Naive thymus-derived CD4-positive, alpha-beta T cell (primary cell): ENCODE measurements around the gene C8G. TPM values are rescaled to one million over a fixed set of nuclear protein-coding genes. Genes with fewer than 3 reads are reported as not detected.

Experiments used
- ATAC-seq: fragments of 150-1000 bp; cut with Tn5 transposase; 2 replicates; pipeline ENCODE4 v1.10.0; 2021; ENCODE audit warnings: mild to moderate bottlenecking, moderate library complexity
- CTCF ChIA-PET: fragments of 350-600 bp; sonication (Branson Sonifier 250); formaldehyde crosslinking; loops from one replicate; lab custom pipeline; 2021; ENCODE audit warnings: antibody characterized with exemption; lab: Charles Lee
- POLR2A ChIA-PET: fragments of 350-600 bp; sonication (Branson Sonifier 250); formaldehyde crosslinking; loops from one replicate; lab custom pipeline; 2021; ENCODE audit warnings: antibody characterized with exemption, inconsistent platforms; lab: Charles Lee
- DNase-seq, 9 donors: peaks; one replicate each; pipeline versions ENCODE4 v3.0.0 to v3.0.0-alpha.2; 2020 to 2022; ENCODE audit warnings: mixed read lengths in 1 of 9
- H3K27ac ChIP-seq: one replicate; pipeline ENCODE4 v1.7.0; 2013; ENCODE audit warnings: mild to moderate bottlenecking, low read depth, low read length, moderate library complexity
- H3K27me3 ChIP-seq, 2 donors: one replicate each; pipeline ENCODE4 v1.7.0; 2013; ENCODE audit warnings: low read length in 2 of 2, mild to moderate bottlenecking in 2 of 2, moderate library complexity in 2 of 2; ENCODE audit not compliant: control insufficient read depth in 2 of 2, insufficient read depth in 2 of 2
- H3K36me3 ChIP-seq, 3 experiments: 1 replicate in 2 of 3; 2 replicates in 1 of 3; pipeline ENCODE4 v1.7.0; 2013; ENCODE audit warnings: low read length in 3 of 3, mild to moderate bottlenecking in 3 of 3, moderate library complexity in 1 of 3; ENCODE audit not compliant: insufficient read depth in 3 of 3, control insufficient read depth in 2 of 3
- H3K4me1 ChIP-seq, 2 donors: one replicate each; pipeline ENCODE4 v1.7.0; 2013; ENCODE audit warnings: low read length in 2 of 2, mild to moderate bottlenecking in 2 of 2, moderate library complexity in 1 of 2; ENCODE audit not compliant: control insufficient read depth in 2 of 2, insufficient read depth in 2 of 2
- H3K4me3 ChIP-seq: 2 replicates; pipeline ENCODE4 v1.7.0; 2013; ENCODE audit warnings: mild to moderate bottlenecking, low read length
- H3K9me3 ChIP-seq, 3 experiments: 1 replicate in 2 of 3; 2 replicates in 1 of 3; pipeline ENCODE4 v1.7.0; 2013; ENCODE audit warnings: low read length in 3 of 3; ENCODE audit not compliant: control insufficient read depth in 2 of 3
- H3K27ac Mint-ChIP-seq, 9 donors: one replicate each; pipeline ENCODE4 v1.8.0; 2020 to 2022; ENCODE audit warnings: mixed read lengths in 9 of 9, mild to moderate bottlenecking in 8 of 9, moderate library complexity in 5 of 9, inconsistent platforms in 2 of 9
- H3K27me3 Mint-ChIP-seq, 5 donors: one replicate each; pipeline ENCODE4 v1.8.0; 2021 to 2022; ENCODE audit warnings: mixed read lengths in 5 of 5, mild to moderate bottlenecking in 1 of 5
- H3K36me3 Mint-ChIP-seq, 5 donors: one replicate each; pipeline ENCODE4 v1.8.0; 2020 to 2022; ENCODE audit warnings: mixed read lengths in 5 of 5, mild to moderate bottlenecking in 3 of 5, inconsistent platforms in 1 of 5
- H3K4me1 Mint-ChIP-seq, 7 donors: one replicate each; pipeline ENCODE4 v1.8.0; 2020 to 2022; ENCODE audit warnings: mixed read lengths in 7 of 7, mild to moderate bottlenecking in 3 of 7, inconsistent platforms in 1 of 7
- H3K4me3 Mint-ChIP-seq, 10 donors: one replicate each; pipeline ENCODE4 v1.8.0; 2020 to 2022; ENCODE audit warnings: mild to moderate bottlenecking in 10 of 10, mixed read lengths in 10 of 10, moderate library complexity in 6 of 10, inconsistent platforms in 2 of 10
- H3K9me3 Mint-ChIP-seq, 11 donors: one replicate each; pipeline ENCODE4 v1.8.0; 2020 to 2022; ENCODE audit warnings: mixed read lengths in 11 of 11, mild to moderate bottlenecking in 4 of 11, inconsistent platforms in 1 of 11, moderate library complexity in 1 of 11
- intact Hi-C, 2 donors: fragments of 100-400 bp; cut with micrococcal nuclease; formaldehyde crosslinking; loops; one replicate each; pipeline ENCODE4 v1.15.1; 2023
- polyA plus RNA-seq, 2 donors: library from polyadenylated mRNA; unstranded; fragments of 300-500 nt; fragmentation: Illumina TruSeq; gene quantifications; one replicate each; pipeline ENCODE4 v1.2.3, GENCODE V29; 2021
- total RNA-seq, 6 experiments: library from RNA in 5 of 6; stranded (reverse) in 5 of 6; gene quantifications; 1 replicate in 5 of 6; 2 replicates in 1 of 6; pipeline ENCODE4 v1.2.3 and lab custom pipeline; 2021 to 2026

Gene C8G
- total and polyA plus RNA-seq, 7 experiments from 2014 or later = 0.77 to 3.6 (median 1.4) TPM; not detected in 2

DNA sequence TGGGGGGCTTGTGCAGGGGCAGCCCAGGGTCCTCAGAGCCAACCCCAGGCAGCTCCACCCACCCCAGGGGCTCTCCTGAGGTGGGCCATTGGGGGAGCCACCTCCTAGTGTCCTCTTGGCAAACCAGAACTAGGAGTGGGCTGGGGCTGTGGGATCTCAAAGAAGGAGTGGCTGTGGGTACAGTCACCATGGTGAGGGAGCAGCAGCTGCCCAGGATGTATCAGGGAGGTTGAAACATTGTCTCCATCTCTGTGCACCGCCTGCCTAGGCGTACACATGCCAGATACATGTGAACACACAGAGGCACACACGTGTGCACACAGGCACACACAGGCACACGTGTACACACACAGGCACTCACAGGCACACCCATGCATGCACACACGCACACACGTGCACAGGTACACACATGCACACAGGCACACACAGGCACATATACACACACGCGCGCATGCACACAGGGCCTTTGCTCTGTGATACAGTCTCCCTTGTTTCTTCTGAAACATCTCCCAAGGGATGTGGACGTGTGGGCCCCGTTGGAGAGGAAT is 17.7 kb downstream of the C8G start:
- no peaks in the 10 kb centered on the region for H3K9me3 ChIP-seq
- ChIA-PET POLR2A (no interaction called here), CTCF (interaction anchor here (0.6 kb wide), 1 partner anchor 60 kb away, joined by 3 read pairs; no protein-coding TSS in a partner anchor)
- no peak overlapping the region for H3K27ac ChIP-seq
- no peaks in the 10 kb centered on the region for H3K36me3 ChIP-seq
- Mint-ChIP-seq H3K4me3 (peak overlapping the region in 2 of 10 donors; percentile 28 to 35), H3K27ac (peak overlapping the region in 3 of 9 donors; percentile 44 to 60 (median 55)), H3K9me3 (no peaks in the 10 kb centered on the region), H3K4me1 (peaks cover 0 to 37% (median 26%) of the 10 kb centered on the region in 7 donors), H3K36me3 (no peaks in the 10 kb centered on the region), H3K27me3 (peaks cover 0 to 6% (median 0%) of the 10 kb centered on the region in 5 donors)
- ATAC-seq = no peak
- H3K27me3 ChIP-seq = no peaks in the 10 kb centered on the region
- no peak for DNase-seq
- H3K4me3 ChIP-seq = no peak overlapping the region
- H3K4me1 ChIP-seq = peaks cover 12 to 70% of the 10 kb centered on the region in 2 donors
- intact Hi-C loops = no loop called here

DNA sequence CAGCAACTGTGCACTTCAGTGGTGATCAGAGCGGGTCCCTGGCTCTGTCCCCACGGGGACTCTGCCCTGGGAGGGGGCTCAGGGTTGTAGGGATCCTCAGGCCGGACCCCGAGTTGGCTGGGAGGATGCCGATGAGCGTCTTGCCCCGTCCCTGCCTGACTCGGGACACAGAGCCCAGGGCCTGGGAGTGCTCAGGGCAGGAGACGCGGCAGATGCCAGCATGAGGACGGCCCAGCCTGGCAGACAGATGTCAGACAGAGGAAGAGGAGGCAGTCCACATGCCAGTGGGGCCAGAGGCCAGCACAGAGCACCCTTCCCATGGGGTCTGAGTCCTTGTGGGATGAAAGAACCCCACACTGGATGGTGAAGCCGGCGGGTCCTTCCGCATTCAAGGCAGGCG is 18.3 kb downstream of the C8G start:
- Histone ChIP-seq H3K36me3 (no peaks in the 10 kb centered on the region), H3K27ac (no peak overlapping the region), H3K4me3 (no peak overlapping the region), H3K9me3 (no peaks in the 10 kb centered on the region), H3K27me3 (no peaks in the 10 kb centered on the region), H3K4me1 (peaks cover 12 to 65% of the 10 kb centered on the region in 2 donors)
- H3K36me3 Mint-ChIP-seq = no peaks in the 10 kb centered on the region
- CTCF ChIA-PET = no interaction called here
- intact Hi-C loops = no loop called here
- no peak for DNase-seq
- H3K4me1 Mint-ChIP-seq = peaks cover 0 to 37% (median 26%) of the 10 kb centered on the region in 7 donors
- H3K9me3 Mint-ChIP-seq = no peaks in the 10 kb centered on the region
- no peak overlapping the region for H3K4me3 Mint-ChIP-seq
- no peak for ATAC-seq
- POLR2A ChIA-PET = no interaction called here
- H3K27ac Mint-ChIP-seq = peak overlapping the region in 1 of 9 donors; percentile 60
- peaks cover 0 to 6% (median 0%) of the 10 kb centered on the region in 5 donors for H3K27me3 Mint-ChIP-seq

DNA sequence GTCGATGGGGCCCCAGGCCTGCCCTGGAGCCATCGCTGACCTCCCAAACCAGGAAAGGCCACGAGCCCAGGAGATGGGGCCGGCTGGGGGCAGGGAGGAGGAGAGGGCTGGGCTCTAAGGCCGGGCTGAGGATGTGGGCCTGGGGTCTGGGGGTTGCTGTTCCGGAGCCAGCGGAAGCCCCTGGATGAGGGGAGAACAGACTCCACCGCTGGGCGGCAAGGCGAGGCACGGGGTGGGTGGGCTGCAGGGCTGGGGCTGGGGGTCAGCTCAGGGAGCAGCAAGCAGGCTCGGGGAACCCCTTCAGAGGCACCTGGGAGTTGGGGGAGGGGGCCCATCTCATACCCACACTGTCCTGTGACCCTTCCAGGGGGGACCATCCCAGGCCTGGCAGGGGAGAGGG is 18.7 kb downstream of the C8G start:
- Histone ChIP-seq H3K27me3 (no peaks in the 10 kb centered on the region), H3K9me3 (no peaks in the 10 kb centered on the region), H3K36me3 (no peaks in the 10 kb centered on the region), H3K4me1 (peaks cover 12 to 61% of the 10 kb centered on the region in 2 donors), H3K4me3 (no peak overlapping the region), H3K27ac (no peak overlapping the region)
- ChIA-PET POLR2A (no interaction called here), CTCF (no interaction called here)
- intact Hi-C loops = no loop called here
- DNase-seq (no peak), ATAC-seq (no peak)
- no peaks in the 10 kb centered on the region for H3K36me3 Mint-ChIP-seq
- H3K4me1 Mint-ChIP-seq = peaks cover 0 to 37% (median 22%) of the 10 kb centered on the region in 7 donors
- H3K9me3 Mint-ChIP-seq = no peaks in the 10 kb centered on the region
- H3K27me3 Mint-ChIP-seq = peaks cover 0 to 6% (median 0%) of the 10 kb centered on the region in 5 donors
- no peak overlapping the region for H3K4me3 Mint-ChIP-seq
- no peak overlapping the region for H3K27ac Mint-ChIP-seq

DNA sequence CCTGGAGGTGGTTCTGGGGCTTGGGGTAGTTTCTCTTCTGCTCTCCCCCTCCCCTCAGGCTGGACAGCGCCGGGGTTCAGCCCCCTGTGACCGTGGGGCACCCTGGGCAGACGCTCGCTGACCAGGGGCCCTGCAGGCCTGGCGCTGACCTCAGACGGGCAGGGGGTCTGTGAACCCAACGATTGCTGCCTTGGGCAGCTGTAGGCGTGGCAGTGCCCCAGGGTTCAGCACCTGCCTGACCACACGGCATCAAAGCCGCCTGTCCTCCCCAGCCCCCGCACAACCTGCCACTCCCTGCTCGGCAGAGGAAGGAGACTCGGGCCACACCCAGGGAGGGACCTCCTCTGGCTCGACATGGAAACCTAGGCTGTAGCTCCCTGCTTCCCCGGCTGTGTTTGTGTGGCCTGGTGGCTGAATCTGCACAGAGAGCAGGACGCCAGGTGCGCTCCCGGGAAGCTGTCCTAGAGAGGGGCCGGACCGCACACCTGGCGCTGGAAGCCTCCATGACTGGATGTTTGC is 19.2 kb downstream of the C8G start:
- Mint-ChIP-seq H3K27ac (no peak overlapping the region), H3K4me1 (peaks cover 0 to 37% (median 22%) of the 10 kb centered on the region in 7 donors), H3K4me3 (no peak overlapping the region), H3K36me3 (no peaks in the 10 kb centered on the region), H3K27me3 (peaks cover 0 to 6% (median 0%) of the 10 kb centered on the region in 5 donors), H3K9me3 (no peaks in the 10 kb centered on the region)
- intact Hi-C loops = no loop called here
- ChIA-PET POLR2A (interaction anchor here (0.7 kb wide), 1 partner anchor 10 kb away, joined by 3 read pairs; no protein-coding TSS in a partner anchor), CTCF (no interaction called here)
- Histone ChIP-seq H3K27me3 (no peaks in the 10 kb centered on the region), H3K9me3 (no peaks in the 10 kb centered on the region), H3K4me1 (peaks cover 12 to 56% of the 10 kb centered on the region in 2 donors), H3K27ac (no peak overlapping the region), H3K36me3 (no peaks in the 10 kb centered on the region), H3K4me3 (no peak overlapping the region)
- DNase-seq (no peak), ATAC-seq (no peak)

DNA sequence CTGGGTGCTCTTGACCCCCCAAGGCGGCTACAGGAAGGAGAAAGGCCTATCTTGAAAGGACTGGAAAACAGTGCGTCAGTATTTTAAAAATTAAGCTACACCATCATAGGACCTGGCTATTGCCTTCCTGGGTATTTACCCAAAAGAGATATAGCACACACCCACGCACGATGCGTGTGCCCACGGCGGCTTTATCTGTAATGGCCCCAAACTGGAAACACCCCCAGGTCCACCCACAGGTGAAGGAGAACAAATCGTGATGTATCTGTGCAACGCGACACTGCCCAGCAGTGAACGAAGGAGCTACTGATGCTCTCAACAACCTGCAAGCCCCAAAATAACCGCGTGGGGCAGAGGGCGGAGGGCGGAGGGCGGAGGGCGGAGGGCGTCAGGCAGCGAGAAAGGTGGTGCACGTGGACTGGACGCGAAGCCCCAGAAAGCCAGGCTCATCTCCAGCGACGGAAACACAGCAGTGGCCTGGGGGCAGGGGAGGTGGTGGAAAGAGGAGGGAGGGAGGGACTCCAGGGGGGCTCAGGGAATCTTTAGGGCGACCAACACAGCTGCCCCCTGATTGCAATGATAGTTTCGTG is 19.9 kb downstream of the C8G start:
- no peak for ATAC-seq
- POLR2A ChIA-PET = interaction anchor here (0.7 to 1.2 kb wide), 2 partner anchors 9 to 28 kb away, joined by 3 read pairs; no protein-coding TSS in a partner anchor

DNA sequence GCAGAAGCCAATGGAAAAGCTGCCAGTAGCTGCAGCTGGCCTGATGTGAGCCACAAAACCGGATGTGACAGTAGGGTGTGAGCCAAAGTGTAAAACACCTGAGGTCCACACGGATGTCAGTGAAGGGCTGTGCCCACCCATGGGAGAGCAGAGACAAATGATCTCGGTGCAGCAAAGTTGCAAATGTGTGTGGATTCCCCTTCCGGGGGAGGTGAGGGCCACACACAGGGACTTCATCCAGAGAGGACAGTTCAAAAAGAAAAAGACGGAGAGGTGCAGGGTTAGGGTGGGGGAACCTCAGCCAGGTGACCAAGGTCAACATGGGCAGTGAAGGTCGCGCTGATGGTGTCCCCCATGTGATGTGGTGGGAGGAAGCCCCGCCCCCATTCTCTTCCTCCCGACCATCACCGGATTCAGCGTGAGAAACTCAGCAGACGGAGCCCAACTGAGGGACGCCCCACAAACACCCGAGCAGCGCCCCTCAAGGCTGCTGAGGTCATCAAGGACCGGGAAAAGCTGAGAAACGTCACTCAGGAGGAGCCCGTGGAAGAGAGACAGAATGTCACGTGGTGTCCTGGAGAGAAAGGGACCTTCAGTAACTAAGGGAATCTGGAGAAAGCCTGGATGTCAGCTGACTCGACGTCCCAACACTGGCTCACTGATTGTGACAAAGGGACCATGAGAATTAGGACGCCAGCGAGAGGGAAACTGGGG is 20.9 kb downstream of the C8G start:
- H3K36me3 Mint-ChIP-seq = no peaks in the 10 kb centered on the region

More for the DNA sequence above, 19.9 kb downstream of the C8G start:
- intact Hi-C loops = no loop called here
- Mint-ChIP-seq H3K4me3 (peak overlapping the region in 4 of 10 donors; percentile 13 to 48 (median 33)), H3K36me3 (no peaks in the 10 kb centered on the region), H3K27me3 (peaks cover 0 to 6% (median 0%) of the 10 kb centered on the region in 5 donors), H3K27ac (no peak overlapping the region), H3K9me3 (no peaks in the 10 kb centered on the region), H3K4me1 (peaks cover 0 to 36% (median 21%) of the 10 kb centered on the region in 7 donors)
- DNase-seq = no peak
- Histone ChIP-seq H3K27me3 (no peaks in the 10 kb centered on the region), H3K9me3 (no peaks in the 10 kb centered on the region), H3K27ac (no peak overlapping the region), H3K4me3 (no peak overlapping the region), H3K4me1 (peaks cover 12 to 49% of the 10 kb centered on the region in 2 donors), H3K36me3 (no peaks in the 10 kb centered on the region)
- CTCF ChIA-PET = no interaction called here

More for the DNA sequence above, 20.9 kb downstream of the C8G start:
- Mint-ChIP-seq H3K9me3 (no peaks in the 10 kb centered on the region), H3K4me3 (peak overlapping the region; percentile 21 to 84 (median 71)), H3K4me1 (peaks cover 0 to 30% (median 16%) of the 10 kb centered on the region in 7 donors), H3K27ac (peak overlapping the region in 6 of 9 donors; percentile 8 to 89 (median 54)), H3K27me3 (peaks cover 0 to 6% (median 0%) of the 10 kb centered on the region in 5 donors)
- ATAC-seq (peak; percentile 36), DNase-seq (no peak)
- H3K9me3 ChIP-seq = no peaks in the 10 kb centered on the region
- ChIA-PET CTCF (no interaction called here), POLR2A (interaction anchor here (1.2 kb wide), 1 partner anchor 27 kb away, joined by 3 read pairs; no protein-coding TSS in a partner anchor)
- peak overlapping the region; percentile 40 for H3K4me3 ChIP-seq
- H3K36me3 ChIP-seq = no peaks in the 10 kb centered on the region
- H3K4me1 ChIP-seq = peaks cover 12 to 44% of the 10 kb centered on the region in 2 donors
- intact Hi-C loops = no loop called here
- no peak overlapping the region for H3K27ac ChIP-seq
- no peaks in the 10 kb centered on the region for H3K27me3 ChIP-seq
